HepG2 (cell line): ENCODE data around the gene PTPRE. TPM values are rescaled to one million over a fixed set of nuclear protein-coding genes. Genes with fewer than 3 reads are reported as not detected.

ENCODE experiments used
- ATAC-seq: fragments of 200-7000 bp; cut with Tn5 transposase; 3 replicates; pipeline ENCODE4 v1.9.1; 2020; ENCODE audit warnings: mild to moderate bottlenecking, moderate library complexity
- BruUV-seq: library from RNA; stranded (reverse); fragments of 400-500 nt; replicated peaks from 2 replicates; lab custom pipeline; 2021; lab: Mats Ljungman, UMichigan
- CTCF ChIA-PET: fragments of 300-600 bp; formaldehyde crosslinking; extraction: SDS; loops from one replicate; lab custom pipeline; 2021; ENCODE audit warnings: low total read pairs, inconsistent platforms, low intra/inter-chr PET ratio; lab: Yijun Ruan, JAX
- POLR2A ChIA-PET: fragments of 350-600 bp; sonication (Branson Sonifier 250); formaldehyde crosslinking; loops from one replicate; lab custom pipeline; 2020; ENCODE audit warnings: antibody characterized with exemption, inconsistent platforms; lab: Yijun Ruan, JAX
- DNase-seq: peaks from one replicate; pipeline ENCODE4 v3.0.0-alpha.2; 2015; ENCODE audit warnings: low spot score
- FAIRE-seq: peaks from 3 replicates; lab custom pipeline; 2011; peaks lifted over from hg19 to GRCh38; lab: Jason Lieb, UNC
- H2AFZ ChIP-seq: one replicate; pipeline ENCODE4 v1.6.1; 2011; ENCODE audit warnings: low read length, inconsistent platforms
- H3K27ac ChIP-seq: fragments of 300-600 bp; 3 replicates; pipeline ENCODE4 v1.8.0; 2011; ENCODE audit warnings: mixed run types, mild to moderate bottlenecking, mixed read lengths, low read length, inconsistent platforms; ENCODE audit not compliant: insufficient read depth; ENCODE audit errors: extremely low read length
- H3K27me3 ChIP-seq, 2 experiments: fragments of 200-600 bp in 1 of 2; 2 replicates in 1 of 2; 3 replicates in 1 of 2; pipeline versions ENCODE4 v1.6.0 to v1.8.0; 2011; ENCODE audit warnings: low read length in 2 of 2, mild to moderate bottlenecking in 2 of 2, moderate library complexity in 2 of 2, inconsistent platforms in 1 of 2; ENCODE audit not compliant: insufficient read depth in 2 of 2, control insufficient read depth in 1 of 2
- H3K36me3 ChIP-seq, 2 experiments: fragments of 200-600 bp in 1 of 2; replicated peaks in 1 of 2; 2 replicates in 1 of 2; 3 replicates in 1 of 2; pipeline versions ENCODE4 v1.5.1 to v1.8.0; 2011; ENCODE audit warnings: low read length in 2 of 2, inconsistent platforms in 1 of 2; ENCODE audit not compliant: insufficient read depth in 2 of 2, control insufficient read depth in 1 of 2
- H3K4me1 ChIP-seq: 2 replicates; pipeline ENCODE4 v1.5.1; 2012; ENCODE audit warnings: low read length, inconsistent platforms; ENCODE audit not compliant: insufficient read depth
- H3K4me2 ChIP-seq: 2 replicates; pipeline ENCODE4 v1.6.0; 2011; ENCODE audit warnings: low read depth, low read length, inconsistent platforms
- H3K4me3 ChIP-seq, 3 experiments: fragments of 200-600 bp in 1 of 3; sonication (generic), shearing (Covaris generic) in 1 of 3; replicated peaks in 1 of 3; 2 replicates each; pipeline ENCODE4 v1.5.1; 2011 to 2016; ENCODE audit warnings: low read length in 3 of 3, inconsistent platforms in 2 of 3, low read depth in 2 of 3, mild to moderate bottlenecking in 2 of 3, control low read depth in 1 of 3, mixed read lengths in 1 of 3; ENCODE audit not compliant: insufficient read depth in 1 of 3
- H3K79me2 ChIP-seq: one replicate; pipeline ENCODE4 v1.6.1; 2011; ENCODE audit warnings: low read length, inconsistent platforms; ENCODE audit not compliant: insufficient read depth
- H3K9ac ChIP-seq: 2 replicates; pipeline ENCODE4 v1.6.0; 2011; ENCODE audit warnings: mild to moderate bottlenecking, low read depth, low read length, inconsistent platforms; ENCODE audit not compliant: insufficient read depth
- H3K9me3 ChIP-seq: 2 replicates; pipeline ENCODE4 v1.5.1; 2012; ENCODE audit warnings: mild to moderate bottlenecking, low read length
- H4K20me1 ChIP-seq: 2 replicates; pipeline ENCODE4 v1.6.0; 2011; ENCODE audit warnings: inconsistent platforms, mild to moderate bottlenecking, low read length, moderate library complexity; ENCODE audit not compliant: insufficient read depth
- CHD4 ChIP-seq: fragments of 200-600 bp; sonication (generic); IDR thresholded peaks from 2 replicates; pipeline ENCODE4 v1.7.0; 2017; ENCODE audit warnings: mild to moderate bottlenecking, low read length, borderline replicate concordance
- DR1 ChIP-seq: sonication (generic); formaldehyde crosslinking; IDR thresholded peaks from 2 replicates; pipeline ENCODE4 v1.8.0; 2021; ENCODE audit warnings: mild to moderate bottlenecking, missing genetic modification reagents, inconsistent platforms
- ERF ChIP-seq: IDR thresholded peaks from 2 replicates; pipeline ENCODE4 v1.6.1; 2018; ENCODE audit warnings: missing biosample characterization, missing genetic modification reagents
- MED8 ChIP-seq: sonication (generic); formaldehyde crosslinking; IDR thresholded peaks from 2 replicates; pipeline ENCODE4 v1.8.1; 2023; ENCODE audit warnings: mild to moderate bottlenecking, missing genetic modification reagents; ENCODE audit not compliant: insufficient replicate concordance
- MTERF4 ChIP-seq: sonication (generic); formaldehyde crosslinking; IDR thresholded peaks from 2 replicates; pipeline ENCODE4 v1.8.0; 2023; ENCODE audit warnings: mild to moderate bottlenecking, missing genetic modification reagents
- POLR2AphosphoS5 ChIP-seq: IDR thresholded peaks from 2 replicates; pipeline ENCODE4 v1.6.1; 2012; ENCODE audit warnings: low read depth, low read length
- SRY ChIP-seq: sonication (generic); formaldehyde crosslinking; IDR thresholded peaks from 2 replicates; pipeline ENCODE4 v1.8.0; 2022; ENCODE audit warnings: mild to moderate bottlenecking, missing genetic modification reagents
- TRIM22 ChIP-seq: fragments of 450-650 bp; IDR thresholded peaks from 2 replicates; pipeline ENCODE4 v1.6.1; 2017
- ZBTB3 ChIP-seq: sonication (generic); formaldehyde crosslinking; IDR thresholded peaks from 2 replicates; pipeline ENCODE4 v1.4.0; 2020; ENCODE audit warnings: low read depth, mild to moderate bottlenecking, moderate library complexity, missing genetic modification reagents, borderline replicate concordance
- ZFP37 ChIP-seq: sonication (generic); formaldehyde crosslinking; IDR thresholded peaks from 2 replicates; pipeline ENCODE4 v1.4.0; 2020; ENCODE audit warnings: missing genetic modification reagents, borderline replicate concordance
- ZSCAN31 ChIP-seq: sonication (generic); formaldehyde crosslinking; IDR thresholded peaks from 2 replicates; pipeline ENCODE4 v1.5.0; 2020; ENCODE audit warnings: low read depth, mild to moderate bottlenecking, missing genetic modification reagents
- WGBS: methylation state at CpG from one replicate; pipeline ENCODE4 v1.1.6; 2017; ENCODE audit warnings: low lambda C conversion rate; 5-methylcytosine and 5-hydroxymethylcytosine counted together
- in situ Hi-C: cut with HindIII; loops from 2 replicates; pipeline ENCODE4 v1.10.0; 2017; ENCODE audit warnings: low pct_unique_long_range_greater_than_20kb; ENCODE audit not compliant: extremely low pct_ligation_motif_present
- intact Hi-C: fragments of 100-400 bp; cut with micrococcal nuclease; formaldehyde crosslinking; loops from one replicate; pipeline ENCODE4 v1.10.0; 2022; ENCODE audit not compliant: unreplicated experiment
- polyA plus RNA-seq, 8 experiments: library from polyadenylated mRNA; depleted of rRNA in 3 of 8; stranded (reverse) in 7 of 8; unstranded in 1 of 8; fragments of >200 nt; fragmentation: Illumina TruSeq in 4 of 8; extraction: Trizol in 4 of 8; gene quantifications; 2 replicates each; pipeline versions ENCODE4 v1.2.1 to v1.2.3, GENCODE V29; 2011 to 2016; ENCODE audit warnings: low read depth in 4 of 8, missing spikeins in 1 of 8, mixed read lengths in 1 of 8; ENCODE audit not compliant: insufficient read depth in 1 of 8
- total RNA-seq, 5 experiments: library from RNA; depleted of rRNA; stranded (reverse); fragments of >200 nt; fragmentation: Illumina TruSeq; extraction: Trizol; gene quantifications; 2 replicates each; pipeline ENCODE4 v1.2.3, GENCODE V29; 2016; ENCODE audit warnings: low read depth in 1 of 5

PTPRE gene
- total and polyA plus RNA-seq, 2 of the 13 experiments (the other 11 are each of a cell fraction or from before 2014, with no cell fraction given): 0.01 to 0.02 TPM

- no peaks in the 10 kb centered on the region for H3K36me3 ChIP-seq
- POLR2A ChIA-PET: no interaction called here
- no peaks in the 10 kb centered on the region for H3K4me1 ChIP-seq
- H3K9me3 ChIP-seq: no peaks in the 10 kb centered on the region
- no peak overlapping the region for H3K4me3 ChIP-seq
- no TSS peak for BruUV-seq
- intact Hi-C loops (no loop called here), in situ Hi-C loops (no loop called here)
- 30% methylated on average over 7 of the region's 11 CpGs for WGBS
- TF ChIP-seq ZFP37 (CRISPR knock-in tag) (no peak), ERF (CRISPR knock-in tag) (no peak), ZSCAN31 (CRISPR knock-in tag) (no peak), TRIM22 (no peak), MTERF4 (CRISPR knock-in tag) (no peak), SRY (CRISPR knock-in tag) (no peak), DR1 (CRISPR knock-in tag) (no peak), ZBTB3 (CRISPR knock-in tag) (no peak), CHD4 (no peak), POLR2AphosphoS5 (no peak), MED8 (no peak)
- H3K79me2 ChIP-seq: no peaks in the 10 kb centered on the region
- H3K4me2 ChIP-seq: no peak overlapping the region
- H3K9ac ChIP-seq: no peak overlapping the region
- H3K27ac ChIP-seq: no peak overlapping the region
- DNase-seq (no peak), ATAC-seq (no peak), FAIRE-seq (no peak)
- no peaks in the 10 kb centered on the region for H4K20me1 ChIP-seq
- H2AFZ ChIP-seq: no peak overlapping the region
- CTCF ChIA-PET: no interaction called here
- H3K27me3 ChIP-seq: peaks cover 0 to 8% of the 10 kb centered on the region in 2 experiments; a peak in 2 of 5 replicates
These were observed 14.3 kb downstream of the PTPRE start for GRCh38 chr10:127921075-127921752.
